Activated naive CD8-positive, alpha-beta T cell treated with anti-CD3 and anti-CD28 coated beads, Interleukin-2, amount 10 ng/mL, durations not matched to agents 7 days and 5 days (primary cell): ENCODE data around the gene METAP1D. TPM values are rescaled to one million over a fixed set of nuclear protein-coding genes. Genes with fewer than 3 reads are reported as not detected.
A peak's percentile ranks its signal among the peaks of the same experiment; 100 is the strongest.

Experiments used
- ATAC-seq: fragments of 150-1000 bp; cut with Tn5 transposase; one replicate; pipeline ENCODE4 v1.10.0; 2021; ENCODE audit warnings: low read depth, moderate library complexity
- POLR2A ChIA-PET: fragments of 350-600 bp; sonication (Branson Sonifier 250); formaldehyde crosslinking; loops from one replicate; lab custom pipeline; 2021; ENCODE audit warnings: antibody characterized with exemption; lab: Charles Lee
- DNase-seq: peaks from one replicate; pipeline ENCODE4 v3.0.0; 2021
- H3K27ac Mint-ChIP-seq: one replicate; pipeline ENCODE4 v1.8.0; 2022; ENCODE audit warnings: mild to moderate bottlenecking, mixed read lengths
- H3K27me3 Mint-ChIP-seq: one replicate; pipeline ENCODE4 v1.8.0; 2022; ENCODE audit warnings: mild to moderate bottlenecking, moderate library complexity, mixed read lengths
- H3K36me3 Mint-ChIP-seq: one replicate; pipeline ENCODE4 v1.8.0; 2021; ENCODE audit warnings: mild to moderate bottlenecking, mixed read lengths
- H3K4me1 Mint-ChIP-seq: one replicate; pipeline ENCODE4 v1.8.0; 2021; ENCODE audit warnings: mixed read lengths
- H3K4me3 Mint-ChIP-seq: one replicate; pipeline ENCODE4 v1.8.0; 2022; ENCODE audit warnings: mild to moderate bottlenecking, moderate library complexity, mixed read lengths
- H3K9me3 Mint-ChIP-seq: one replicate; pipeline ENCODE4 v1.8.0; 2021; ENCODE audit warnings: mixed read lengths
- total RNA-seq, 2 experiments: library from RNA; stranded (reverse); gene quantifications; one replicate each; pipeline ENCODE4 v1.2.3, GENCODE V29; 2021

The METAP1D gene
- total RNA-seq, 2 experiments from 2014 or later = 4.5 to 5.6 TPM

DNA sequence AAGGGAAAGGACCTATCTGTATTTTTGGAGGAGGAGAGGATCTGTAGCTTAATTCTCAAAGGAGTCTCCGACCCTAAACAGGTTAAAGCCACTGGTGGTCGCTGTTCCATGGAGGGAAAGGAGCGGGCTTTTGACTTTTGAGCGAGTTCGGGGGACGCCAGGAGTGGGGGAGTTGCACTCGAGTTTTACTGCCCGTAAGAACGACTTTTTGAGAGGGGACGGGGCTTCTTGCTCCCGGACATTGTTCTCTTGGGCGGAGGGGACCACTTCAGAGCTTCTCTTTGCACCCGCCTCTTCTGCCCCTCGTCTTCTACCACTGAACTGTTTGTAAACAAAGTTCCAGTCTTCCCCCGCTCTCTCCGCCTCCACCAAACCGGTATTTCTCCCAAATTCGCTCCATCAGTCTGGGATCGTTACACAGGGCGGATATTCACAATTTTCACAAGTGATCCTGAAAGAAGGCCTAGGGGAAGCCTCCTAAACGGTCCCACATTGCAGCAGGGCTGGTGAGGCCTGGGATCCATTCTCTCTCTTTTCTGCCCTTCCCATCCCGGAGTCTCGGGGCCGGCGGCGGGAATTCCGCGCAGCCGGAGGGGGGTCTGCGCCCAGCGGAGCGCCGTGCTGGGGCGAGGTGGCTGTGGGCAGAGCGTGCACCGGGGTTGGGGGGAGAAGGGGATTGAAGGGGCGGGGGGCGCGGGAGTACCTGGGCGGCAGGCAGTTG is 96.3 kb downstream of the METAP1D start:
- Mint-ChIP-seq H3K36me3 (no peaks in the 10 kb centered on the region), H3K27me3 (peaks cover 86% of the 10 kb centered on the region), H3K27ac (peak overlapping the region; percentile 13), H3K4me1 (peaks cover 32% of the 10 kb centered on the region), H3K4me3 (peak overlapping the region; percentile 90), H3K9me3 (no peaks in the 10 kb centered on the region)
- DNase-seq (no peak), ATAC-seq (no peak)
- POLR2A ChIA-PET = interaction anchor here (0.6 to 1.3 kb wide), 3 partner anchors 11 to 319 kb away, joined by 4 to 5 read pairs (median 5); partner anchors contain the start of gene DLX1

- Mint-ChIP-seq H3K9me3 (no peaks in the 10 kb centered on the region), H3K27ac (no peak overlapping the region), H3K27me3 (peaks cover 86% of the 10 kb centered on the region), H3K4me3 (peak overlapping the region; percentile 90), H3K4me1 (peaks cover 37% of the 10 kb centered on the region), H3K36me3 (no peaks in the 10 kb centered on the region)
- ATAC-seq (no peak), DNase-seq (no peak)
- POLR2A ChIA-PET = interaction anchor here (0.6 to 1.3 kb wide), 2 partner anchors 12 to 320 kb away, joined by 4 to 5 read pairs; partner anchors contain the start of gene DLX1
These were observed 97.1 kb downstream of the METAP1D start for GRCh38 chr2:172096626-172097547.

DNA sequence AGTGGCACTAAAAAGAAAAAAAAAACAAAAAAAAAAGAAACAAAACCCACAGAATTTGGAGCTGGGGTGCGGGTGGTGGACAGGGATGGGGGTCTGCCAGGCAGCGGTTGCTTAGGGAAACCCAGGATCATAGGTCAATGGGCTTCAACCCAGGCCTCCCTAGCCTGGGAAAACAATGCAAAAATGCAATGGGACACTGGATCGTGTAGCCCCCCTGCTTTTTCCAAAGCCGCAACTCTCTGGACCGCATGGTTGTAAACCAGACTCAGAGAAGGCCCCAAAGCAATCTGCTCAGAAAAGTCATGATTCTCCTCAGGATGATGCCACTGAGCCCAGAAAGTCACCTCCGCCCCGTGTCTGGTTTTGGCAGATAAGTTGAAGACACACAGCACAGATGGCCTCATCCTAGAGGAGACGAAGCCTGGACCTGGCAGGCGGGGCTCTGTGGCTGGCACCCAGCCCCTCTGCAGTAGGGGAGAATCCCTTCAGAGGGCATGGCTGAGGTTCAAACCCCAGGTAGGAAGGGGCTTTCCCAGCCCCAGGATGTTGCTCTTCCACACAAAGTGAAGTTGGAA is 97.9 kb downstream of the METAP1D start:
- no peak for ATAC-seq
- no peaks in the 10 kb centered on the region for H3K36me3 Mint-ChIP-seq
- peaks cover 83% of the 10 kb centered on the region for H3K27me3 Mint-ChIP-seq
- POLR2A ChIA-PET = no interaction called here
- DNase-seq = no peak
- no peak overlapping the region for H3K4me3 Mint-ChIP-seq
- H3K9me3 Mint-ChIP-seq = no peaks in the 10 kb centered on the region
- H3K4me1 Mint-ChIP-seq = peaks cover 41% of the 10 kb centered on the region
- H3K27ac Mint-ChIP-seq = no peak overlapping the region

DNA sequence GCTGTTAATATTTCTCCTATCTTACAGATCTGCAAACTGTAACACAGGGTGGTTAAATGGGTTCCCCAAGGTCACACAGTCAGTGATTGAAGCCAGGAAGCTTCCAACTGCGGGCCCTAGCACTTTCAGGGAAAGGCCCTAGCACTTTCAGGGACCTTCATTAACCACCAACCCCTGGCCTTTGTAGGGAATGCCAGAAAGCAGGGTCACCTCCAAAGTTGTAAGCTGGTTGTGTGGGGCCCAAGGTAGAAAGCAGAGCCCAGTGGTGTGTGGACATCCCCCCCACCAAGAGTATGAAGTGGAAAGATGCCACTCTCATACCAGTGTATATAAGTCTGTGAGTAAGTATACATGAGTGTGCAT is 98.5 kb downstream of the METAP1D start:
- Mint-ChIP-seq H3K36me3 (no peaks in the 10 kb centered on the region), H3K4me3 (peak overlapping the region; percentile 27), H3K27me3 (peaks cover 80% of the 10 kb centered on the region), H3K27ac (no peak overlapping the region), H3K4me1 (peaks cover 44% of the 10 kb centered on the region), H3K9me3 (no peaks in the 10 kb centered on the region)
- DNase-seq (no peak), ATAC-seq (no peak)
- POLR2A ChIA-PET = no interaction called here

- Mint-ChIP-seq H3K4me1 (peaks cover 45% of the 10 kb centered on the region), H3K9me3 (no peaks in the 10 kb centered on the region), H3K27me3 (peaks cover 79% of the 10 kb centered on the region), H3K4me3 (peak overlapping the region; percentile 48), H3K36me3 (no peaks in the 10 kb centered on the region), H3K27ac (no peak overlapping the region)
- DNase-seq (peak; percentile 65), ATAC-seq (peak; percentile 4)
- POLR2A ChIA-PET = no interaction called here
These were observed 99.1 kb downstream of the METAP1D start for GRCh38 chr2:172098650-172099471.

- no peaks in the 10 kb centered on the region for H3K9me3 Mint-ChIP-seq
- POLR2A ChIA-PET = no interaction called here
- no peak overlapping the region for H3K4me3 Mint-ChIP-seq
- DNase-seq (no peak), ATAC-seq (no peak)
- H3K36me3 Mint-ChIP-seq = no peaks in the 10 kb centered on the region
- H3K27me3 Mint-ChIP-seq = peaks cover 82% of the 10 kb centered on the region
- no peak overlapping the region for H3K27ac Mint-ChIP-seq
- peaks cover 50% of the 10 kb centered on the region for H3K4me1 Mint-ChIP-seq
These were observed 99.8 kb downstream of the METAP1D start for GRCh38 chr2:172099472-172100079.

GRCh38 chr2:172100080-172100934 is 100.6 kb downstream of the METAP1D start:
- no peaks in the 10 kb centered on the region for H3K36me3 Mint-ChIP-seq
- no peaks in the 10 kb centered on the region for H3K9me3 Mint-ChIP-seq
- DNase-seq = peak; percentile 49
- H3K4me3 Mint-ChIP-seq = peak overlapping the region; percentile 84
- POLR2A ChIA-PET = interaction anchor here (1.6 kb wide), 1 partner anchor 14 kb away, joined by 7 read pairs; no protein-coding TSS in a partner anchor
- peaks cover 87% of the 10 kb centered on the region for H3K27me3 Mint-ChIP-seq
- peaks cover 50% of the 10 kb centered on the region for H3K4me1 Mint-ChIP-seq
- H3K27ac Mint-ChIP-seq = no peak overlapping the region
- ATAC-seq = no peak

GRCh38 chr2:172100935-172101820 is 101.4 kb downstream of the METAP1D start:
- no peak for ATAC-seq
- H3K27ac Mint-ChIP-seq = peak overlapping the region; percentile 28

GRCh38 chr2:172101821-172102390 is 102.2 kb downstream of the METAP1D start:
- POLR2A ChIA-PET = interaction anchor here (0.6 to 1.7 kb wide), 6 partner anchors 11 to 179 kb away, joined by 3 to 7 read pairs (median 4); partner anchors contain the start of genes DLX1 and HAT1
- H3K4me1 Mint-ChIP-seq = peaks cover 49% of the 10 kb centered on the region
- peak overlapping the region; percentile 54 for H3K27ac Mint-ChIP-seq
- H3K27me3 Mint-ChIP-seq = peaks cover 86% of the 10 kb centered on the region
- H3K4me3 Mint-ChIP-seq = peak overlapping the region; percentile 84
- no peaks in the 10 kb centered on the region for H3K36me3 Mint-ChIP-seq
- ATAC-seq (peak; percentile 14), DNase-seq (peak; percentile 60)
- H3K9me3 Mint-ChIP-seq = no peaks in the 10 kb centered on the region

More at GRCh38 chr2:172100935-172101820, 101.4 kb downstream of the METAP1D start:
- Mint-ChIP-seq H3K4me1 (peaks cover 47% of the 10 kb centered on the region), H3K27me3 (peaks cover 85% of the 10 kb centered on the region), H3K36me3 (no peaks in the 10 kb centered on the region), H3K9me3 (no peaks in the 10 kb centered on the region), H3K4me3 (peak overlapping the region; percentile 84)
- no peak for DNase-seq
- POLR2A ChIA-PET = interaction anchor here (0.6 to 1.7 kb wide), 4 partner anchors 10 to 103 kb away, joined by 3 to 7 read pairs (median 5); partner anchors contain the start of gene DLX1
